HUES6 (cell line): Measurements from ENCODE around the gene STUM.

ENCODE experiments used
- H3K27ac ChIP-seq: 2 replicates; pipeline ENCODE4 v1.7.0; 2013; ENCODE audit warnings: low read depth, mild to moderate bottlenecking, low read length, inconsistent platforms
- H3K27me3 ChIP-seq: 2 replicates; pipeline ENCODE4 v1.6.1; 2013; ENCODE audit warnings: low read length; ENCODE audit not compliant: control insufficient read depth, insufficient read depth
- H3K36me3 ChIP-seq: 2 replicates; pipeline ENCODE4 v1.6.1; 2013; ENCODE audit warnings: low read length; ENCODE audit not compliant: control insufficient read depth, insufficient read depth
- H3K4me1 ChIP-seq: 2 replicates; pipeline ENCODE4 v1.6.1; 2013; ENCODE audit warnings: low read length; ENCODE audit not compliant: control insufficient read depth, insufficient read depth
- H3K4me3 ChIP-seq: 2 replicates; pipeline ENCODE4 v1.5.1; 2013; ENCODE audit warnings: low read depth, low read length
- H3K9ac ChIP-seq: one replicate; pipeline ENCODE4 v1.6.1; 2013; ENCODE audit warnings: mild to moderate bottlenecking, low read length
- H3K9me3 ChIP-seq: 2 replicates; pipeline ENCODE4 v1.6.1; 2013; ENCODE audit warnings: low read depth, low read length; ENCODE audit not compliant: control insufficient read depth, insufficient read depth

The STUM gene

DNA sequence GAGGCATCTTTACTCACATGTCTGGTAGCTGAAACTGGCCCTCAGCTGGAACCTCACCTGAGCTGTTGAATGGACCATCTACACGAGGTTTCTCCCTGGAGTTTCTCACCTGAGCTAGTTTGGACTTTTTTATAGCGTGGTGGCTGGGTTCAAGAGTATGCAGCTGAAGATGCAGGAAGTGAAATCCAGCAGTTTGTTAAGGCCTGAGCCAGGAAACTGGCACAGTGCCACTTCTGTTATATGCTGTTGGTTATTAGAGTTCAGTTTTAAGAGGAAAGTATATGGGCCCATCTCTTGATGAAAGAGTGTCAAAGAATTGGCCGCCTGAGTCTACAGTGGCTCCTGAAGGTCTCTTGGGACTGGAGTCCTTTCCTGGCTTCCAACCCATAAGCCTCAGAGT is 35.6 kb downstream of the STUM start:
- H3K36me3 ChIP-seq = no peaks in the 10 kb centered on the region
- no peaks in the 10 kb centered on the region for H3K9me3 ChIP-seq
- H3K27ac ChIP-seq = no peak overlapping the region
- no peaks in the 10 kb centered on the region; the same call in 1 of the 2 replicates for H3K27me3 ChIP-seq
- no peak overlapping the region for H3K4me3 ChIP-seq
- H3K9ac ChIP-seq = no peak overlapping the region
- no peaks in the 10 kb centered on the region for H3K4me1 ChIP-seq

- Histone ChIP-seq H3K36me3 (no peaks in the 10 kb centered on the region), H3K4me1 (peaks cover 8% of the 10 kb centered on the region), H3K9ac (no peak overlapping the region), H3K4me3 (no peak overlapping the region), H3K27me3 (no peaks in the 10 kb centered on the region; the same call in 1 of the 2 replicates), H3K9me3 (no peaks in the 10 kb centered on the region), H3K27ac (no peak overlapping the region)
Observed at GRCh38 chr1:226586116-226586515, 37.6 kb downstream of the STUM start.

DNA sequence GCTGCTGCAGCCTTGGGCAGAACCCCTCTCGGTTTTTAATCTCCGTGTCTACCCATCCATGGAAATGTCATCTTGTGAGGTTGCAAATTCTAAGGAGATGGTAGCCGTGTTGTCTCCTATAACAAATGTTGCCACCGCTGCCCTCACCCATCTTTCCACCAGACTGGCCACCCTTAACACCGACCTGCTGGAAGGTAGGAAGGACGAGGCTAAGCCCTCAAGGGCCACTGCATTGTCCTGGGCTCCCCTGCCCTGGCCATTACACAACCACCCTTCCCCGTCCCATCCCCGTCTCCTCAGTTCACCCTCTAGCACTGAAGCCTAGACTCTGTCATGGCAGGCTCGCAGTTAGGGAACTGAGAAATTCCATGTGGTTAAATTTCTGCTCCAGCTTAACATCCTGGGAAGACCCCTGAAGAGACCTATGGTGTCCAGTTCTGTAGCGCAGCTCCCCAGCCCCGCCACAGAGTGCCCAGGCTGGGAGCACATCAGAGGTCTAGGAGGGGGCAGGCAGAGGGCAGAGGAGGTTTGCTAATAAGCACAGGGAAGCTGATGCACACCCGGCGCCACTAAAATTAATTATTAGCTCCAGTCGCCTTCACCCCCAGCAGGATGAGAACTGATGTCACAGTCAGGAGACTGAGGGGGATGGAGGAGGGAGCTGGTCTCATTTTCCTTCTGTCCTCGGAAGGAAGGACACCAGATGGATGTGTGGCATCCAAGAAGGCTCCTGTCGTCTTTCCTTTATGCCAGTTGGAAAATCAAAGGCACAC is 38.3 kb downstream of the STUM start:
- no peak overlapping the region for H3K9ac ChIP-seq
- peaks cover 8% of the 10 kb centered on the region for H3K4me1 ChIP-seq
- H3K27ac ChIP-seq = no peak overlapping the region
- H3K36me3 ChIP-seq = no peaks in the 10 kb centered on the region
- H3K9me3 ChIP-seq = no peaks in the 10 kb centered on the region
- no peak overlapping the region for H3K4me3 ChIP-seq
- no peaks in the 10 kb centered on the region; the same call in 1 of the 2 replicates for H3K27me3 ChIP-seq

DNA sequence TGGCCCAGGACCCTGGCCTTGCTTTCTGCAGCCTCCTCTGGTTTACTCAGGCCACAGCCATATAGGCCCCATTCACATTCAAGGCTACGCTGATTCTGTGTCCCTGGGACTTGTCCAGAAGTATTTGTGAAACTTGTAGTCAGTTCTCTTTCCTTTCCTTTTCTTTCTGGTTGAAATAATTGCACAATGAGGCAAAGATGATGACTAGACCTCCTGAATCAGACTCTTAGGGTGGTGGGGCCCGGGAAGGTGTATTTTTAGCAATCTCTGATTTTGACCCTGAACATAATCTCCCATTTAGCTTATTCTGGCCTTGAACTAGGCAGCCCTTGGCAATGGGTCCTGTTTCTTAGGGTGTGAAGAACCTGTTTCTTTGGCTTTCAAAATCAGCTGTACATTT is 39.9 kb downstream of the STUM start:
- Histone ChIP-seq H3K9me3 (no peaks in the 10 kb centered on the region), H3K9ac (no peak overlapping the region), H3K4me1 (peaks cover 8% of the 10 kb centered on the region), H3K27me3 (no peaks in the 10 kb centered on the region; the same call in 1 of the 2 replicates), H3K4me3 (no peak overlapping the region), H3K36me3 (no peaks in the 10 kb centered on the region), H3K27ac (no peak overlapping the region)

GRCh38 chr1:226589008-226589733 is 40.6 kb downstream of the STUM start:
- H3K4me3 ChIP-seq = no peak overlapping the region
- H3K4me1 ChIP-seq = peaks cover 8% of the 10 kb centered on the region
- no peak overlapping the region for H3K27ac ChIP-seq
- H3K9ac ChIP-seq = no peak overlapping the region
- H3K9me3 ChIP-seq = no peaks in the 10 kb centered on the region
- no peaks in the 10 kb centered on the region; the same call in 1 of the 2 replicates for H3K27me3 ChIP-seq
- H3K36me3 ChIP-seq = no peaks in the 10 kb centered on the region

GRCh38 chr1:226590614-226591013 is 42.0 kb downstream of the STUM start:
- H3K36me3 ChIP-seq = no peaks in the 10 kb centered on the region
- no peak overlapping the region for H3K4me3 ChIP-seq
- H3K27ac ChIP-seq = no peak overlapping the region
- H3K9me3 ChIP-seq = peaks cover 5% of the 10 kb centered on the region; the same call in 1 of the 2 replicates
- H3K9ac ChIP-seq = no peak overlapping the region
- no peaks in the 10 kb centered on the region; the same call in 1 of the 2 replicates for H3K27me3 ChIP-seq
- H3K4me1 ChIP-seq = peaks cover 8% of the 10 kb centered on the region

DNA sequence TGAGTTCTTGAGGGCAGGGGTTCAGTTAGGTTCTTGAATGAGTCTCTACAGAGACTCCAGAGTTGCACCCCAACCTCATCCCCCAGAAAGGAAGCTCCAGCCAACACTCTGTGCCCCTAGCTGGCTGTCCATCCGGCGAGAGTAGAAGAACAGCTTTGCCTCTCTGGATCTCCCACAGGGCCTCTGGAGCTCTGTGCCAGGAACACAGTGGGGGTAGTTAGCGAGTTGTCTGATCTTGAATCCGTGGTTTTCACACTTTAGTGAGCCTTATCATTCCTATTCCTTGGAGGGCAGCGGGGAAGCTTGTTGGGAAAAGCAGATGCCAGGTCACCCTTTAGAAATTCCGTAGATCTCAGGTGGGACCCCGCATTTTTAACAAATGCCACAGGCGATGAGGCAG is 45.0 kb downstream of the STUM start:
- H3K9me3 ChIP-seq = peaks cover 11% of the 10 kb centered on the region
- no peaks in the 10 kb centered on the region for H3K36me3 ChIP-seq
- H3K27ac ChIP-seq = no peak overlapping the region
- H3K4me3 ChIP-seq = no peak overlapping the region
- no peak overlapping the region for H3K9ac ChIP-seq
- H3K4me1 ChIP-seq = peaks cover 8% of the 10 kb centered on the region
- H3K27me3 ChIP-seq = no peaks in the 10 kb centered on the region

DNA sequence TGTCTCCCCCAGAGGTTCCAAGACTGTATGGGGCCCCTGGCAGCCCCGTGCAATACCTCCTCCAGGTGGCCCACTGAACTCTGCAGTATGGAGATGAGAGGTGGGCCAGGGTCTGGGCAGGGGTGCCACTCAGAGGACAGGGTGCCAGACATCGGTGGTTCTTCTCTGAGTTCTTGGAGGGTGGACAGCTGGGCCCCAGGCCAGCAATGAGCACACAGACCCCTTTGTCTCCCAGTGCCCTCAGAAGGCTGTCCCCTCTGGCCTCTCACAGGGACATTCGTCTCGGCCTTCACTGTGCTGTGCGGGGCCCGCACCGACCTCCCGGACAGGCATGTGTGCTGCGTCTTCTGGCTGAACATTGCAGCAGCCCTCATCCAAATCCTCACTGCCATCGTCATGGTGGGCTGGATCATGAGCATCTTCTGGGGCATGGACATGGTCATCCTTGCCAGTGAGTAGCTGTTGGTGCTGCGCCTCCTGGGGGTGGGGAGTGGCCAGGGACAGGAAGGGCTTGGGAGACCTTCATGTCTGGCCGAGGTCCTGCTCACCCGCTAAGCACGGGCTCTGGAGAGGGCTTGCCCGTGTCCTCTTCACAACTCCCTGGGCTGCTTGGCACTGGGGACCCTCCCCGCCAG is 48.1 kb downstream of the STUM start:
- H3K4me1 ChIP-seq = no peaks in the 10 kb centered on the region
- H3K27me3 ChIP-seq = no peaks in the 10 kb centered on the region
- no peak overlapping the region for H3K9ac ChIP-seq
- no peak overlapping the region for H3K27ac ChIP-seq
- H3K4me3 ChIP-seq = no peak overlapping the region
- peaks cover 11% of the 10 kb centered on the region for H3K9me3 ChIP-seq
- H3K36me3 ChIP-seq = no peaks in the 10 kb centered on the region

GRCh38 chr1:226597616-226598454 is 49.3 kb downstream of the STUM start:
- Histone ChIP-seq H3K9me3 (peaks cover 11% of the 10 kb centered on the region), H3K27ac (no peak overlapping the region), H3K36me3 (no peaks in the 10 kb centered on the region), H3K4me1 (0 out of 2 replicates have a peak, but pooled peaks cover 4% of the 10 kb centered on the region), H3K4me3 (no peak overlapping the region), H3K27me3 (no peaks in the 10 kb centered on the region), H3K9ac (no peak overlapping the region)

GRCh38 chr1:226598455-226598849 is 49.9 kb downstream of the STUM start:
- peaks cover 11% of the 10 kb centered on the region for H3K9me3 ChIP-seq
- no peaks in the 10 kb centered on the region for H3K27me3 ChIP-seq
- peaks cover 8% of the 10 kb centered on the region; the same call in 1 of the 2 replicates for H3K4me1 ChIP-seq
- H3K9ac ChIP-seq = no peak overlapping the region
- no peak overlapping the region for H3K4me3 ChIP-seq
- no peak overlapping the region for H3K27ac ChIP-seq
- H3K36me3 ChIP-seq = no peaks in the 10 kb centered on the region
